ENCODE measurements around the gene RPS25. TPM values are rescaled to one million over a fixed set of nuclear protein-coding genes. Genes with fewer than 3 reads are reported as not detected.
"Not testable (repeated sequence)": the region's sequence is repeated elsewhere in the genome, so short reads cannot be mapped to it uniquely, and the experiment has no call there.

RPS25 gene
- total RNA-seq, 1 donor from 2014 or later = 629 TPM

- not testable (repeated sequence) for DNase-seq (ENCODE audit: low read depth, low spot score)
Measured at GRCh38 chr11:119039471-119039870, 21.3 kb upstream of the RPS25 start.

- DNase-seq (ENCODE audit: low read depth, low spot score) = no peak
Measured at GRCh38 chr11:119038884-119039283, 20.7 kb upstream of the RPS25 start.

GRCh38 chr11:119034813-119035212 lies 16.7 kb upstream of the RPS25 start:
- no peak for DNase-seq (ENCODE audit: low read depth, low spot score)

- not testable (repeated sequence) for DNase-seq (ENCODE audit: low read depth, low spot score)
Measured at GRCh38 chr11:119033421-119033820, 15.3 kb upstream of the RPS25 start.

DNA sequence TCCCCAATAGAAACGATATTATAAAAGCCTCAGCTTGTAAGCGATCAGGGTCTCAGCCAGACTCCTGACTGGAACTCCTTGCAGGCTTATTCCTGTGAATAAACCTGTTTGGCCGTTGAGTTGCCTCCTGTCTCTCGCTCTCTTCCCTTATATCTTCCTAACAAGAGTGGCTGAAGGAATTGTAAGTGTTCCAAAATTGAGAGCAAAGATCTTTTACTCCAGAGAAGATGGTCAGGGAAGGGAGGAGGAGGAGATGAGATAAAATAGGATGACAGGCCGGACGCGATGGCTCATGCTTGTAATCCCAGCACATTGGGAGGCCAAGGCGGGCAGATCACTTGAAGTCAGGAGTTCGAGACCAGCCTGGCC lies 13.8 kb upstream of the RPS25 start:
- DNase-seq (ENCODE audit: low read depth, low spot score) = no peak

DNA sequence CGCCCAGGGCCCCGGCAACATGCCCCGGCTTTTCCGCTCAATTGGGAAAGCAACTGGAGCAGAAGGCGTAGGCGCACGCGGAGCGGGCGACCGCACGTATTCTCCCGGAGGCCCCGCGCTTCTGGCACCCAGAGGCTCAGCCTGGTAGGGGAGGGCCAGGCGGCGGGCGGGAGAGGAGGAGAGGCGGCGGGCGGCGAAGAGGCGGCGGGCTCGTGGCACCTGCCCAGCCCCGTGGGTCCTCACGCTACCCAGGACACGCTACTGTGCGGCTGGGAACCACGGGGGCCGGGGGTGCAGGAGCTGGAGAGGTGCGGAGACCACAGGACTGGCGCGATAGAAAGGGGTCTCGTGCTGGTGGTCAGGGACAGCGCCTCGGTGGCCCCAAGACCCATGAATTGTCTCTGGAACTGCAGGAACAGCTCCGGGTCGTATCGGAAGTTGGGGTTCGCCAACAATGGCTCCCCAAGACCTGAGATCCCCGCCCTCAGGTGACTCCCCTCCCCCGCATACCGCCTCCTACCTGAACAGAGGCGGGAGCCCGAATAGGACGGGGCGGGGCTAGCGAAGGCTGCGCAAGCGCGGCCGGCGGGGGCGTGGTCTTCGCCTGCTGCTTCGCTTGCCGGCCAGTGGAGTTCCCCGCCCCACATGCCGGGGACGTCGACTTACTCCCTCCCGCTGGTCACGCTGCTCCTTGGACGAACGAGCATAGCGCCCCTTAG lies 12.3 kb upstream of the RPS25 start, which contains the start of gene SLC37A4:
TSS of gene SLC37A4 (minus strand) at position 549 of the 719 bp plus-strand sequence.
- peak; percentile 91 for DNase-seq (ENCODE audit: low read depth, low spot score)

- no peak for DNase-seq (ENCODE audit: low read depth, low spot score)
Measured at GRCh38 chr11:119030029-119030328, 11.8 kb upstream of the RPS25 start.

DNA sequence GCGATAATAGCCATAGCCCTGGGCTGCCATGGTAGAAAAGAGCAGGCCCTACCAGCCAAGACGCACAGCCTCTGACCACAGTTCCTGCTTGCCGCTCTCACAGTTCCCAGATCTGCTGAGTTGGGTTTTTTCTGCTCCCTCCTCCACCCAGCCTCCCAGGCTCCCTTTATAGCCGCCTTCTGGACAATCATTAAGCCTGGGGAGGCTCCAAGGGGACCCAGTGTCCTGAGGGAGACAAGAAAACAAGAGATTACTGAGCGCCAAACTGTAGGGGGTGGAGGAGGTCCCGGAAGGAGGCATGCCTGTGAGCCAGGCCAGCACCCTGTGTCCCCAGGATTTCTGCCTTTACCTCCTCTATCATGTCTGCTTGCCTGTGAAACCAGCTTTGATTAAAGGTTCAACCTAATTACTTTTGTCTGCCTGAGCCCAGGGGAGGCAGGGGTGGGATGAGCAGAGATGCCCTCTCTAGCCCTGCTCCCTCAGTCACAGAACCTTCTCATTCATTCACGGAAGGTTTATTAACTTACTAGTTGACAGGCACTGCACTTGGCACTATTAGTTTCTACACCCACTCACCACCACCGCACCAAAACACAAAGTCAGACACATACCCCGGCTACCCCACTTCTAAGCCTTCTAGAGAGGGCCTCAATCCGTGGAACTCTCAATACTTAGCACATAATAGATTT lies 11.3 kb upstream of the RPS25 start:
- no peak for DNase-seq (ENCODE audit: low read depth, low spot score)

GRCh38 chr11:119029069-119029339 lies 10.9 kb upstream of the RPS25 start:
- no peak for DNase-seq (ENCODE audit: low read depth, low spot score)

GRCh38 chr11:119028346-119029068 lies 10.4 kb upstream of the RPS25 start:
- DNase-seq (ENCODE audit: low read depth, low spot score) = no peak

DNA sequence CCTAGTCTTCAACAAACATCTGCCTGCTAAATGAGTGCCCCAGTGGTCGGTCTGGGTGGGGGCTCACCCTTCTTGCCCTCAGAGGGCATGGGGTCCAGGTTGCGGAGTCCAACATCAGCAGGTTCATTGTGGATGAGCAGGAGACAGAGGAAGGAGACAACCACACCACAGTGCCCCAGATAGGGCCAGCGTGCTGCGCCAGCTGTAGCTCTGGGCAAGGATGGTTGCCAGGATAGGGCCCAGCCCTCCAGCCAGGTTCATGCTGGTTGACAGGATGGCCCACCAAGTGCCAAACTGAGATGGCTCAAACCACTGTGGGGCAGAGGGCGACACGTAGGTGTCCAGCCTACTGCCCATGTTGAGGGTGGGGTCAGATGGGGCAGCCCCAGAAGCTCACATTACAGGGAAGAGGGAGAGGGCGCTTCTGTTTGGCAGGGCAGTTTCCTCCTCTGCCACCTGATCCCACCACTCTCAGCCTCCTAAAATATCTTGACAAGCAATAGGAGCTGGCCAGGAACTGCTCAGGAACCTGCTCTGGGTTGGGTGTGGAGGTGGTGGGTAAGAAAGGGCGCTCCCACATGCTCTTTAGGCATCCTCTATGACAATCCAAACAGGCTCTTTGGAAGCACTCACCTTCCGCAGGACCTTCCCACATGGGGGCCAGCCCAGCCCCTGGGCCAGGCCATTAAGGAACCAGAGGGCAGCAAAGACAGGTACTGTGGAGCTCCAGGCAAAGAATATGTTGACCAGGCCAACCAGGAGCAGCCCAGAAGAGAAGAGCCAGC lies 9.6 kb upstream of the RPS25 start:
- no peak for DNase-seq (ENCODE audit: low read depth, low spot score)

GRCh38 chr11:119026970-119027369 lies 8.8 kb upstream of the RPS25 start:
- DNase-seq (ENCODE audit: low read depth, low spot score) = no peak

- DNase-seq (ENCODE audit: low read depth, low spot score) = no peak
Measured at GRCh38 chr11:119025978-119026766, 8.0 kb upstream of the RPS25 start.

GRCh38 chr11:119025541-119025940 lies 7.4 kb upstream of the RPS25 start:
- DNase-seq (ENCODE audit: low read depth, low spot score) = no peak

GRCh38 chr11:119025099-119025473 lies 6.9 kb upstream of the RPS25 start:
- DNase-seq (ENCODE audit: low read depth, low spot score) = no peak

DNA sequence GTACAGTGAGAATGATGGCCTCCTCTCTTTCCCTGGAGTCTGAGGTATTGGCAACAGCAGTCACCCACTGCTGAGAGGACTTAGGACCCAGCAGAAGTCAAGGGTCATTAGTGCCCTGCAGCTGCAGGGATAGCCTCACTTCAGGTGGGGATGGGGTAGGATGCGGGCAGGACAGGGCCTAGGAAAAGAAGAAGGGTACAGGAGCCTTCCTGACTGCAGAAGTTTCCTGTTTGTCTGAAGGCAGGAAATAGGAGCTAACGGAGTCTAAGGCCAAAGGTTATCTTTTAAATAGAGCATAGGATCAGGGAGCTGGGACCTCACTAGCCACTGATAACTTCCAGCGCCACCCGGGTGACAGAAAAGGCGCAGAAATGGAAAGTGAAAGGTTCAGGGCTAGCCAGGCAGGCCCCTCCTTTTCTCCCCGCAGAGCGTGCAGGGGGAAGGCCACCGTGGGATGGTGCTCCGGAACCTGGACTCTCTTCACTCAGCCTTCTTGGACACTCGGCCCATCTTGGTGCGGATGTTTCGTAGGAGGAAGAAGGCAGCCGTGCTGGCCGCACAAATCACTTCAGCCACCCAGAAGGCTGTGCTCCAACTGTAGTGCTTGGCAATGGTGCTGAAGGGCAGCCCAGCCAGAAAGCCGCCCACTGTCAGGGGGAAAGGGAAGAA lies 6.4 kb upstream of the RPS25 start:
- DNase-seq (ENCODE audit: low read depth, low spot score) = no peak

DNA sequence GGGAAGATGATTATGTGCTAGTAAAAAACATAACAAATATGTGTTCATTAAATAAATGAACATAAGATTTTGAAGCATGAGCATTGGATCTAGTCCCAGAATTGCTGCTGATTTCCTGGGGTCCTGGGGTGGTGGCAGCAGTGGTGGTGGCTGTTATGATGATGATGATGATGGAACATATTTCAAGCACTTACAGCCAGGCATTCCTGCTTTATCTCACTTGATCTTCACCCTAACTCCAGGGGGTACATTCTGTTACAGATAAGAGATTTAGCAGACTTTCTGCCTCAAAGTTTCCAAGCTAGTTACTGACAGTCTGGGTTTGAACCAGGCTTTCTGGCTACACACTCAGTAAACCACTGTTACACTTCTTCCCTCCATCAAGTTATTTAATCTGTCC lies 5.6 kb upstream of the RPS25 start:
- DNase-seq (ENCODE audit: low read depth, low spot score) = no peak

DNA sequence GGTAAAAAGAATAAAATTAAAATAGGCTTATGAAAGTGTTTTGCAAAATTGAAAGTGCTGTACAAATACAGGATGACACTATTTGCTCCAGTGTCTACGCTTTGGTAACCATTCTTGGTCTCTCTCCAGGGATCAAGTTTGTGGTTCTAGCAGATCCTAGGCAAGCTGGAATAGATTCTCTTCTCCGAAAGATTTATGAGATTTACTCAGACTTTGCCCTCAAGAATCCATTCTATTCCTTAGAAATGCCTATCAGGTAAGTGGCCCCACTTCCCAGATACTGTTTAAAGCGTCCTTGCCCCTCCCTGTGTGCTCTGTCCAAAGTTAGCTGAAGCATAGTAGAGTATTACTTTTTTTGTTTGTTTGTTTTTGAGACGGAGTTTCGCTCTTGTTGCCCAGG lies 3.5 kb upstream of the RPS25 start:
- DNase-seq (ENCODE audit: low read depth, low spot score) = no peak

- DNase-seq (ENCODE audit: low read depth, low spot score) = no peak
Measured at GRCh38 chr11:119019996-119020395, 1.9 kb upstream of the RPS25 start.

- not testable (repeated sequence) for DNase-seq (ENCODE audit: low read depth, low spot score)
Measured at GRCh38 chr11:119017377-119017776, 766 bp downstream of the RPS25 start.

Measured in pulmonary artery endothelial cell (primary cell).